Upper lobe of left lung (tissue), 4 donors: Measurements from ENCODE around the gene PPL.

Source experiments
- CTCF ChIP-seq, 6 experiments: fragments of 450-650 bp in 4 of 6; fragments of 200-600 bp in 2 of 6; sonication (generic) in 2 of 6; IDR thresholded peaks; one replicate each; pipeline ENCODE4 v1.5.1; 2016 to 2019; ENCODE audit warnings: antibody characterized with exemption in 6 of 6
- POLR2A ChIP-seq, 4 donors: fragments of 450-650 bp; IDR thresholded peaks; one replicate each; pipeline ENCODE4 v1.5.1; 2016 to 2017; ENCODE audit warnings: antibody characterized with exemption in 4 of 4, mild to moderate bottlenecking in 2 of 4

- TF ChIP-seq CTCF (IDR thresholded peaks at IDR 0.05) (no peak), POLR2A (IDR thresholded peaks at IDR 0.05) (no peak)
Observed at GRCh38 chr16:4908854-4909401, 28.0 kb downstream of the PPL start.
